Mesenteric fat pad (tissue), 1 donor: Measurements from ENCODE around the gene RBMX. TPM values are rescaled to one million over a fixed set of nuclear protein-coding genes. Genes with fewer than 3 reads are reported as not detected.
"Not testable (repeated sequence)": the region's sequence is repeated elsewhere in the genome, so short reads cannot be mapped to it uniquely, and the experiment has no call there.

ENCODE experiments used
- DNase-seq: peaks from one replicate; pipeline ENCODE4 v3.0.0-alpha.2; 2020; ENCODE audit warnings: low spot score
- long read RNA-seq: library from polyadenylated mRNA; unstranded; transcript quantifications from one replicate; pipeline ENCODE4 v2.0.0, GENCODE V29; 2020
- total RNA-seq: library from RNA; stranded (reverse); fragmentation: NEBNext Ultra II Directional; extraction: Animal tissue kit (Norgen Biotek cat#: 25700); gene quantifications from one replicate; pipeline ENCODE4 v1.2.1, GENCODE V29; 2021
- donor health status: DM: yes; HTN: yes; CAD: no.

Gene RBMX
- total RNA-seq, result 105 TPM
- long read RNA-seq, transcript RBMX-207 (8 exons, 2,148 nt), result minor isoform, 6 of 436 reads
- long read RNA-seq, transcript RBMX-201 (9 exons, 2,012 nt), result major isoform, 369 of 436 reads
- long read RNA-seq, partial matches to known transcripts, result 22 of 436 reads
- long read RNA-seq, other reads (novel, unspliced or antisense), result 36 of 436 reads

GRCh38 chrX:136880452-136881013 is at the start of gene RBMX:
TSS of gene RBMX (minus strand) at chrX:136880725. CDS start at chrX:136879427, 1,298 bp downstream.
- no peak for DNase-seq

GRCh38 chrX:136921438-136921837 is 40.9 kb upstream of the RBMX start:
- DNase-seq, result not testable (repeated sequence)

DNA sequence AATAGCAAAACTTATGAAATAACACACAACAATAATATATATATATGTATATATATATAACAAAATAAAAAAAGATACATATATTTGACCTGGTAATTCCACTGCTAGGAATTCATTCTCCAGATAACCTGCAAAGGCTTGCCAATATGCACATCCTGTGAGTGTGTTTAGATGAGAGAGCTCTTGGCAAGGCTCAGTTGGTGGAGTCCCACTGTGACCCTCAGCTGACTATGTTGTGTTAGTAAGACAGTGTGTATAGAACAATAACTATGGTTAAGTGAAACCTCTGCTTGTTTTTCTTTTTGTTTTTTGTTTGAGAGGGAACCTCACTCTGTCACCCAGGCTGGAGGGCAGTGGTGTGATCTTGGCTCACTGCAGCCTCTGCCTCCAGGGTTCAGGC is 39.5 kb upstream of the RBMX start:
- no peak for DNase-seq

GRCh38 chrX:136916827-136917226 is 36.3 kb upstream of the RBMX start:
- DNase-seq, result no peak

GRCh38 chrX:136911661-136912060 is 31.1 kb upstream of the RBMX start:
- DNase-seq, result not testable (repeated sequence)

- no peak for DNase-seq
Observed at GRCh38 chrX:136911253-136911652, 30.7 kb upstream of the RBMX start.

DNA sequence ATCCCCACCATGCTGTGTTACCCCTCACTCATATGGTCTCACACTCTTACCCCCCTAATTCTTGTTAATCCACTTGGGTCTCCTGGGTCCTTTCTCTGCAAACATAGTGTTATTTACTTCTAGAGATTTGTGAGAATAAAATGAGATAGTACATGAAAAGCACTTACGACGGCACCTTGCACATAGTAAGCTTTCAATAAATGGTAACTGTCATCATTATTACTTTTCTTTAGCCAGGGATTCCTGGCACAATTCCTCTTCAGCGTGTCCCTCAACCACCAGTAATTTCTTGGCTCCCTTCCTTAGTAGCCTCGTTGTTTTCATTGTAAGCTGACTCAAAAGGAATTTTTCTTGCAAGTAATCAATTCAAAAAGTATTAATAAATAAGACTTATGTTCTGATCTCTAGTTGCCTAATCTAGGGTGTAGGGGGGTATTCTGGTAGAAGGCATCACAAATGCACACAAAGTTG is 30.1 kb upstream of the RBMX start:
- DNase-seq, result no peak

GRCh38 chrX:136909706-136910564 is 29.4 kb upstream of the RBMX start:
- DNase-seq, result no peak

GRCh38 chrX:136909119-136909705 is 28.7 kb upstream of the RBMX start:
- peak; percentile 91 for DNase-seq

DNA sequence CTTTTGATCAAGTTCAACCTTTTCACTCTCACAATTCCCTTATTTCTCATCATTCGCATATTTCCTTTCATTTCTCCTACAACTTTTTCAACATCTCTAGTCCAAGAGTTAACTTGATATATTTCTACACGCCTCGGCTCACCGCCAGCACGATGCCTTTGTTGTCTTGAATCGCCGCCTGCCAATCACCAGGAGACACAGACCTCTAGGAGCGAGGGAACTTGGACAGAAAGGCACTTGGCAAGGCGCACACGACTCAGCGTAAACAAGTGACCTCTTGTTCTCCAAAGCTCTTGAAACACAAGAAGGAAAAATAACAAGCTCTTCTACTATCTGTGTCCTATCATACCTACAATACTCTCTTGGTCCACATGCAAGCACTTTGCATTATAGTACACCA is 27.1 kb upstream of the RBMX start:
- DNase-seq, result no peak

- no peak for DNase-seq
Observed at GRCh38 chrX:136906921-136907510, 26.5 kb upstream of the RBMX start.

- DNase-seq, result not testable (repeated sequence)
Observed at GRCh38 chrX:136904067-136904466, 23.5 kb upstream of the RBMX start.

- DNase-seq, result not testable (repeated sequence)
Observed at GRCh38 chrX:136900071-136900470, 19.5 kb upstream of the RBMX start.

GRCh38 chrX:136899221-136899620 is 18.7 kb upstream of the RBMX start:
- no peak for DNase-seq

DNA sequence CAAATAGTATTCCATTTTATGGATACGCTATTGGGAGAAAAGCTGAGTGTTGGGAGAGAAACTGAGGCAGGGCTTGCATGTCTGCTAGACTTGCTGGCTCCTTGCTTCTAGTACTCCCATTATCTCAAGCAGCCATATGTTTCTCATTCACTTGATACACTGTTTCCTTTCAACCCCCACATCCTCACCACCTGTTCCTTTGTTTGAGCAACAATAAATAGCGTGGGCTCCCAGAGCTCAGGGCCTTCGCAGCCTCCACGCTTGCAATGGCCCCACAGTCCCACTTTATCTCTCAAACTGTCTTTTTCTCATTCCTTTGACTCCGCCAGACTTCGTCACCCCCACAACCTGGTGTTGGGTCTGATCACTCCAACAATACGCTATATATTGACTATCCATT is 18.2 kb upstream of the RBMX start:
- DNase-seq, result not testable (repeated sequence)

DNA sequence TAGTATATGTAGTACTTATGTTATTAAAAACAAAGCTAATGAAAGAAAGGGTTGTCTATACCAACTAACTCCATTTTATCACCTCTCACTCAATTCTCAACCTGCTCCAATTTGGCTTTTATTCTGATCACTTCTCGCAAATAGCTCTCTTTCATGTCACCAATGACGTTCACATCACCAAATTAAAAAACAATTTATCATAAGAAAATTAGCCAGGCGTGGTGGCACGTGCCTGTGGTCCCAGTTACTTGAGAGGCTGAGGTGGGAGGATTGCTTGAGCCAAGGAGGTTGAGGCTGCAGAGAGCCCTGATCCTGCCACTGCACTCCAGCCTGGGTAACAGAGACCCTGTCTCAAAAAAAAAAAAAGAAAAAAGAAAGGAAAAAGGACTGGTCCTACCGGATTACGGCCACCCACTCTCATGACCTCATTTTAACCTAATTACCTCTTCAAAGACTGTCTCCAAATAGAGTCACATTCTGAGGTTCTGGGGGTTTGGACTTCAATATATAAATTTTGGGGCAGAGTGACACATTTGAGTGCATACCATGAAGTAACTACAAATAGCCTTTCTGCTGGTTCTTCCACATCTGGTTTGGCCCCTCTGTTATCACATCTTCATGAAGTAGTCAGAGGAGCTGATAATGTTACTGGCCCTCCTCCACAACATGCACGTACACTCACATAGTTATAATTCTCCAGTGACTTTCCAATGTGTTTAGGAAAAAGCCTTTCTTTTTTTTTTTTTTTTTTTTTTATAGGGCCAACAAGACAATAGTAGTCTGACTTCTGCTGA is 15.8 kb upstream of the RBMX start:
- no peak for DNase-seq

DNA sequence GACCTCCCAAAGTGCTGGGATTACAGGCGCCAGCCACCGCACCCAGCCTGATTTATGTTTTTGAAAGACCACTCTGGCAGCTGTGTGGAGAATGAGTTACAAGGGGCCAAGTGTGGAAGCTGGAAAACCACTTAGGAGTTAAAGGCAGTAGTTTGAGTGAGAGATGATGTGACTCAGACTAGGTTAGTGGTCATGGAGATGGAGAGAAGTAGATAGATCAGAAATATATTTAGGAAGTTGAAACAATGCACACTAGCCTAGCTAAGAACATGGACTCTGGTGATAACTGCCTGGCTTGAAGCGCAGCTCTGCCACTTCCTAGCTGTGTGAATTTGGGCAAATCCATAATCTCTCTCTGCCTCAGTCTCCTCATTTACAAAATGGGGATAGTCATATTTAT is 11.9 kb upstream of the RBMX start:
- DNase-seq, result no peak

DNA sequence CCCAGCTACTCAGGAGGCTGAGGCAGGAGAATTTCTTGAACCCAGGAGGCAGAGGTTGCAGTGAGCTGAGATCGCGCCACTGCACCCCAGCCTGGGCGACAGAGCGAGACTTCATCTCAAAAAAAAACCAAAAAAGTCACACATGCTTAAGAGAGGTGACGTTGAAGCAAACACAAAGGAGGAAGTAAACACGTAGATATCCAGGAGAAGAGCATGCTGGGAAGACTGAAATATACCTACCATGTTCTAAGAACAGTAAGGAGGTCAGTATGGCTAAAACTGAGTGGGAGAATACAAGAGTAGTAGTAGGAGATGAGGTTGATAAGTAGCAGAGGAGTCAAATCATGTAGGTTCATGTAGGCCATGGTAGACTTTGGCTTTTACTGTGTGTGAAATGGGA is 10.1 kb upstream of the RBMX start:
- DNase-seq, result not testable (repeated sequence)

DNA sequence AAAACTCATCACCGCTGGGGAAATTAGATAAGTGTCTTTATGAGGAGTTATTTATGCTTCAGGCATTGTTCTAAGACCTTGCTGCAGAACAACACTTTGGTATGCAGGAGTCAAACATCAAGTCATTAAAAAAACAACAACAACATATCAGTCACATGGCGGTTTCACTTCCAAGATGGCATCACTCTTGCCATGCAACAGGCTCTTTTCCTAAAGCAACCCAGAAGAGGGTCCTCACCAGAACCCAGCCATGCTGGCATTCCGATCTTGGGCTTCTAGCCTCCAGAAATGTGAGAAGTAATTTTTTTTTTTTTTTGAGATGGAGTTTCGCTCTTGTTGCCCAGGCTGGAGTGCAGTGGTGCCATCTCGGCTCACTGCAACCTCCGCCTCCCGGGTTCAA is 8.7 kb upstream of the RBMX start:
- DNase-seq, result no peak

- no peak for DNase-seq
Observed at GRCh38 chrX:136880003-136880451, 498 bp downstream of the RBMX start.
